Measurements from ENCODE around the gene CNTNAP2. TPM values are rescaled to one million over a fixed set of nuclear protein-coding genes. Genes with fewer than 3 reads are reported as not detected.

CNTNAP2 gene
- total RNA-seq, 1 donor from 2014 or later: 0.22 TPM

GRCh38 chr7:146791344-146792285 is 675.0 kb downstream of the CNTNAP2 start:
- intact Hi-C loops (cut with micrococcal nuclease): no loop called here
- ATAC-seq (no peak), DNase-seq (no peak)

- DNase-seq: no peak
- intact Hi-C loops (cut with micrococcal nuclease): no loop called here
- ATAC-seq: no peak
Observed at GRCh38 chr7:146804620-146805019, 688.0 kb downstream of the CNTNAP2 start.

GRCh38 chr7:146805082-146805481 is 688.5 kb downstream of the CNTNAP2 start:
- intact Hi-C loops (cut with micrococcal nuclease): no loop called here
- DNase-seq (no peak), ATAC-seq (no peak)

- intact Hi-C loops (cut with micrococcal nuclease): no loop called here
- no peak for DNase-seq
- no peak for ATAC-seq
Observed at GRCh38 chr7:146826329-146826728, 709.7 kb downstream of the CNTNAP2 start.

- intact Hi-C loops (cut with micrococcal nuclease): no loop called here
- DNase-seq: no peak
- ATAC-seq: no peak
Observed at GRCh38 chr7:146830686-146831085, 714.1 kb downstream of the CNTNAP2 start.

- intact Hi-C loops (cut with micrococcal nuclease): no loop called here
- ATAC-seq: no peak
- no peak for DNase-seq
Observed at GRCh38 chr7:146831875-146832274, 715.3 kb downstream of the CNTNAP2 start.

- intact Hi-C loops (cut with micrococcal nuclease): no loop called here
- ATAC-seq: no peak
- DNase-seq: no peak
Observed at GRCh38 chr7:146844405-146844804, 727.8 kb downstream of the CNTNAP2 start.

- ATAC-seq: no peak
- intact Hi-C loops (cut with micrococcal nuclease): no loop called here
- DNase-seq: no peak
Observed at GRCh38 chr7:146858690-146859089, 742.1 kb downstream of the CNTNAP2 start.

- ATAC-seq: no peak
- DNase-seq: no peak
- intact Hi-C loops (cut with micrococcal nuclease): no loop called here
Observed at GRCh38 chr7:146861701-146862100, 745.1 kb downstream of the CNTNAP2 start.

GRCh38 chr7:146862415-146862814 is 745.8 kb downstream of the CNTNAP2 start:
- no peak for ATAC-seq
- no peak for DNase-seq
- intact Hi-C loops (cut with micrococcal nuclease): no loop called here

- intact Hi-C loops (cut with micrococcal nuclease): no loop called here
- ATAC-seq: no peak
- no peak for DNase-seq
Observed at GRCh38 chr7:146864644-146865043, 748.0 kb downstream of the CNTNAP2 start.

GRCh38 chr7:146865696-146866095 is 749.1 kb downstream of the CNTNAP2 start:
- intact Hi-C loops (cut with micrococcal nuclease): no loop called here
- DNase-seq (no peak), ATAC-seq (no peak)

- ATAC-seq (no peak), DNase-seq (no peak)
- intact Hi-C loops (cut with micrococcal nuclease): no loop called here
Observed at GRCh38 chr7:146874722-146875121, 758.1 kb downstream of the CNTNAP2 start.

GRCh38 chr7:146875237-146875785 is 758.7 kb downstream of the CNTNAP2 start:
- DNase-seq: no peak
- intact Hi-C loops (cut with micrococcal nuclease): no loop called here
- no peak for ATAC-seq

GRCh38 chr7:146875981-146876380 is 759.4 kb downstream of the CNTNAP2 start:
- no peak for DNase-seq
- ATAC-seq: no peak
- intact Hi-C loops (cut with micrococcal nuclease): no loop called here

- intact Hi-C loops (cut with micrococcal nuclease): no loop called here
Observed at GRCh38 chr7:146876411-146876810, 759.8 kb downstream of the CNTNAP2 start.

GRCh38 chr7:146878901-146879300 is 762.3 kb downstream of the CNTNAP2 start:
- ATAC-seq (no peak), DNase-seq (no peak)
- intact Hi-C loops (cut with micrococcal nuclease): no loop called here

More at GRCh38 chr7:146876411-146876810, 759.8 kb downstream of the CNTNAP2 start:
- no peak for ATAC-seq
- DNase-seq: no peak

- intact Hi-C loops (cut with micrococcal nuclease): no loop called here
- DNase-seq (no peak), ATAC-seq (no peak)
Observed at GRCh38 chr7:146885231-146885630, 768.6 kb downstream of the CNTNAP2 start.

- intact Hi-C loops (cut with micrococcal nuclease): no loop called here
- no peak for ATAC-seq
- no peak for DNase-seq
Observed at GRCh38 chr7:146889806-146890555, 773.4 kb downstream of the CNTNAP2 start.

GRCh38 chr7:146892151-146892550 is 775.5 kb downstream of the CNTNAP2 start:
- intact Hi-C loops (cut with micrococcal nuclease): no loop called here
- no peak for DNase-seq
- no peak for ATAC-seq

Data from left ventricle myocardium superior (tissue), 1 donor.